Naive thymus-derived CD4-positive, alpha-beta T cell (primary cell): ENCODE data around the gene PRKAG2. TPM values are rescaled to one million over a fixed set of nuclear protein-coding genes. Genes with fewer than 3 reads are reported as not detected.

ENCODE experiments used
- ATAC-seq: fragments of 150-1000 bp; cut with Tn5 transposase; 2 replicates; pipeline ENCODE4 v1.10.0; 2021; ENCODE audit warnings: mild to moderate bottlenecking, moderate library complexity
- CTCF ChIA-PET: fragments of 350-600 bp; sonication (Branson Sonifier 250); formaldehyde crosslinking; loops from one replicate; lab custom pipeline; 2021; ENCODE audit warnings: antibody characterized with exemption; lab: Charles Lee
- POLR2A ChIA-PET: fragments of 350-600 bp; sonication (Branson Sonifier 250); formaldehyde crosslinking; loops from one replicate; lab custom pipeline; 2021; ENCODE audit warnings: antibody characterized with exemption, inconsistent platforms; lab: Charles Lee
- DNase-seq, 9 donors: peaks; one replicate each; pipeline versions ENCODE4 v3.0.0 to v3.0.0-alpha.2; 2020 to 2022; ENCODE audit warnings: mixed read lengths in 1 of 9
- H3K27ac ChIP-seq: one replicate; pipeline ENCODE4 v1.7.0; 2013; ENCODE audit warnings: mild to moderate bottlenecking, low read depth, low read length, moderate library complexity
- H3K27me3 ChIP-seq, 2 donors: one replicate each; pipeline ENCODE4 v1.7.0; 2013; ENCODE audit warnings: low read length in 2 of 2, mild to moderate bottlenecking in 2 of 2, moderate library complexity in 2 of 2; ENCODE audit not compliant: control insufficient read depth in 2 of 2, insufficient read depth in 2 of 2
- H3K36me3 ChIP-seq, 3 experiments: 1 replicate in 2 of 3; 2 replicates in 1 of 3; pipeline ENCODE4 v1.7.0; 2013; ENCODE audit warnings: low read length in 3 of 3, mild to moderate bottlenecking in 3 of 3, moderate library complexity in 1 of 3; ENCODE audit not compliant: insufficient read depth in 3 of 3, control insufficient read depth in 2 of 3
- H3K4me1 ChIP-seq, 2 donors: one replicate each; pipeline ENCODE4 v1.7.0; 2013; ENCODE audit warnings: low read length in 2 of 2, mild to moderate bottlenecking in 2 of 2, moderate library complexity in 1 of 2; ENCODE audit not compliant: control insufficient read depth in 2 of 2, insufficient read depth in 2 of 2
- H3K4me3 ChIP-seq: 2 replicates; pipeline ENCODE4 v1.7.0; 2013; ENCODE audit warnings: mild to moderate bottlenecking, low read length
- H3K9me3 ChIP-seq, 3 experiments: 1 replicate in 2 of 3; 2 replicates in 1 of 3; pipeline ENCODE4 v1.7.0; 2013; ENCODE audit warnings: low read length in 3 of 3; ENCODE audit not compliant: control insufficient read depth in 2 of 3
- H3K27ac Mint-ChIP-seq, 9 donors: one replicate each; pipeline ENCODE4 v1.8.0; 2020 to 2022; ENCODE audit warnings: mixed read lengths in 9 of 9, mild to moderate bottlenecking in 8 of 9, moderate library complexity in 5 of 9, inconsistent platforms in 2 of 9
- H3K27me3 Mint-ChIP-seq, 5 donors: one replicate each; pipeline ENCODE4 v1.8.0; 2021 to 2022; ENCODE audit warnings: mixed read lengths in 5 of 5, mild to moderate bottlenecking in 1 of 5
- H3K36me3 Mint-ChIP-seq, 5 donors: one replicate each; pipeline ENCODE4 v1.8.0; 2020 to 2022; ENCODE audit warnings: mixed read lengths in 5 of 5, mild to moderate bottlenecking in 3 of 5, inconsistent platforms in 1 of 5
- H3K4me1 Mint-ChIP-seq, 7 donors: one replicate each; pipeline ENCODE4 v1.8.0; 2020 to 2022; ENCODE audit warnings: mixed read lengths in 7 of 7, mild to moderate bottlenecking in 3 of 7, inconsistent platforms in 1 of 7
- H3K4me3 Mint-ChIP-seq, 10 donors: one replicate each; pipeline ENCODE4 v1.8.0; 2020 to 2022; ENCODE audit warnings: mild to moderate bottlenecking in 10 of 10, mixed read lengths in 10 of 10, moderate library complexity in 6 of 10, inconsistent platforms in 2 of 10
- H3K9me3 Mint-ChIP-seq, 11 donors: one replicate each; pipeline ENCODE4 v1.8.0; 2020 to 2022; ENCODE audit warnings: mixed read lengths in 11 of 11, mild to moderate bottlenecking in 4 of 11, inconsistent platforms in 1 of 11, moderate library complexity in 1 of 11
- intact Hi-C, 2 donors: fragments of 100-400 bp; cut with micrococcal nuclease; formaldehyde crosslinking; loops; one replicate each; pipeline ENCODE4 v1.15.1; 2023
- polyA plus RNA-seq, 2 donors: library from polyadenylated mRNA; unstranded; fragments of 300-500 nt; fragmentation: Illumina TruSeq; gene quantifications; one replicate each; pipeline ENCODE4 v1.2.3, GENCODE V29; 2021
- total RNA-seq, 6 experiments: library from RNA in 5 of 6; stranded (reverse) in 5 of 6; gene quantifications; 1 replicate in 5 of 6; 2 replicates in 1 of 6; pipeline ENCODE4 v1.2.3 and lab custom pipeline; 2021 to 2026

Gene PRKAG2
- total and polyA plus RNA-seq, 7 experiments from 2014 or later = 15.0 to 74.4 (median 55.7) TPM

- DNase-seq (no peak), ATAC-seq (no peak)
- Mint-ChIP-seq H3K4me1 (peaks cover 0 to 3% (median 0%) of the 10 kb centered on the region in 7 donors), H3K27ac (no peak overlapping the region), H3K4me3 (no peak overlapping the region), H3K27me3 (no peaks in the 10 kb centered on the region), H3K9me3 (no peaks in the 10 kb centered on the region), H3K36me3 (peaks cover 0 to 35% (median 0%) of the 10 kb centered on the region in 5 donors)
- Histone ChIP-seq H3K27me3 (no peaks in the 10 kb centered on the region), H3K4me3 (no peak overlapping the region), H3K36me3 (peaks cover 0 to 3% (median 0%) of the 10 kb centered on the region in 3 experiments), H3K27ac (no peak overlapping the region), H3K9me3 (no peaks in the 10 kb centered on the region), H3K4me1 (no peaks in the 10 kb centered on the region)
- POLR2A ChIA-PET = no interaction called here
- CTCF ChIA-PET = no interaction called here
- intact Hi-C loops = no loop called here
Measured at GRCh38 chr7:151660141-151660540, 216.8 kb downstream of the PRKAG2 start.

- Histone ChIP-seq H3K27me3 (no peaks in the 10 kb centered on the region), H3K9me3 (no peaks in the 10 kb centered on the region), H3K36me3 (no peaks in the 10 kb centered on the region), H3K4me1 (no peaks in the 10 kb centered on the region), H3K27ac (no peak overlapping the region), H3K4me3 (no peak overlapping the region)
- Mint-ChIP-seq H3K4me3 (no peak overlapping the region), H3K9me3 (no peaks in the 10 kb centered on the region), H3K4me1 (no peaks in the 10 kb centered on the region), H3K27me3 (no peaks in the 10 kb centered on the region), H3K36me3 (peaks cover 0 to 32% (median 3%) of the 10 kb centered on the region in 5 donors), H3K27ac (peak overlapping the region in 1 of 9 donors; percentile 23)
- POLR2A ChIA-PET = no interaction called here
- intact Hi-C loops = no loop called here
- ATAC-seq (no peak), DNase-seq (no peak)
- CTCF ChIA-PET = no interaction called here
Measured at GRCh38 chr7:151659219-151659618, 217.7 kb downstream of the PRKAG2 start.

DNA sequence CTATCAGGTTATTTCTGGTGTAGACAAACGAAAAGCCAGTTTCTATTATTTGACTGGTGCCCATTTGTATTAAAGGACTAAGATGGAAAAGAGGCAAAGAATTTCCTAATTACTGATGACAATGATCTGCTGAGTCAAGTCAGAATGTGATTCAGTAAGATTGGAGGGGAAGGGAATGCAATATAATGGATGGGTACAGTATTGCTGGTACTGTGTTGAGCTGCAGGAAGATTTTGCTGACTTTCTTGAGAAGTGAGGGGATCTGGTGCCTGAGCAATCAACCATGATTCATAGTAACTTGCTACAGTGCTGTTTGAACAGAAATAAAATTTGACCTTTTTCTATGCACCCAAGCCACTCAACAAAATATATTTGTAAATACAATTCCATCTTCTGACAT lies 218.1 kb downstream of the PRKAG2 start:
- Mint-ChIP-seq H3K27me3 (no peaks in the 10 kb centered on the region), H3K27ac (no peak overlapping the region), H3K4me3 (no peak overlapping the region), H3K9me3 (no peaks in the 10 kb centered on the region), H3K36me3 (peaks cover 0 to 35% (median 4%) of the 10 kb centered on the region in 5 donors), H3K4me1 (no peaks in the 10 kb centered on the region)
- ATAC-seq = no peak
- ChIA-PET CTCF (no interaction called here), POLR2A (no interaction called here)
- H3K27ac ChIP-seq = no peak overlapping the region
- H3K4me3 ChIP-seq = no peak overlapping the region
- no peak for DNase-seq
- intact Hi-C loops = no loop called here
- no peaks in the 10 kb centered on the region for H3K27me3 ChIP-seq
- H3K36me3 ChIP-seq = no peaks in the 10 kb centered on the region
- no peaks in the 10 kb centered on the region for H3K4me1 ChIP-seq
- no peaks in the 10 kb centered on the region for H3K9me3 ChIP-seq

GRCh38 chr7:151657173-151657572 lies 219.7 kb downstream of the PRKAG2 start:
- H3K27ac Mint-ChIP-seq = no peak overlapping the region
- DNase-seq = no peak
- Histone ChIP-seq H3K9me3 (no peaks in the 10 kb centered on the region), H3K27me3 (no peaks in the 10 kb centered on the region), H3K36me3 (no peaks in the 10 kb centered on the region), H3K4me1 (no peaks in the 10 kb centered on the region), H3K27ac (no peak overlapping the region), H3K4me3 (no peak overlapping the region)
- POLR2A ChIA-PET = interaction anchor here (1.2 kb wide), 1 partner anchor 25 kb away, joined by 3 read pairs; no protein-coding TSS in a partner anchor
- peaks cover 0 to 25% (median 4%) of the 10 kb centered on the region in 5 donors for H3K36me3 Mint-ChIP-seq
- no peak for ATAC-seq
- H3K4me3 Mint-ChIP-seq = no peak overlapping the region
- intact Hi-C loops = no loop called here
- no peaks in the 10 kb centered on the region for H3K4me1 Mint-ChIP-seq
- CTCF ChIA-PET = no interaction called here
- no peaks in the 10 kb centered on the region for H3K27me3 Mint-ChIP-seq
- no peaks in the 10 kb centered on the region for H3K9me3 Mint-ChIP-seq

DNA sequence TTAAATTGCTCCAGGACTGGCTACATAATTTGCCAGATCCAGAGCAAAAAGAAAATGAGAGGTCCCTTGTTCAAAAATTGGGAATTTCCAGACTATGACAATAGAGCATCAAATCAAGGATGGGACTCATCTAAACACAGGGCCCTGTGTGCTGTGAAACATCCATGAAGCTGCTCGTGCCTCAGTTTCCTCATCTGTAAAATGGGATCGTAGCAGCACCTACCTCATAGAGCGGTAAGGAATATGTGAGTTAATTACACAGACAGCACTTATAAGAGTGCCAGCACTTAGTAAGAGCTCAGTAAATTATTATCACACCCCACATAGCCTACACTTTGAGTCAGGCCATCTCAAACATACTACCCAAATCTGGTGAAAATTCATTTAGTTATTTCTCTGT lies 221.4 kb downstream of the PRKAG2 start:
- intact Hi-C loops = no loop called here
- Histone ChIP-seq H3K4me3 (no peak overlapping the region), H3K9me3 (no peaks in the 10 kb centered on the region), H3K4me1 (no peaks in the 10 kb centered on the region), H3K27me3 (no peaks in the 10 kb centered on the region), H3K36me3 (no peaks in the 10 kb centered on the region), H3K27ac (no peak overlapping the region)
- CTCF ChIA-PET = no interaction called here
- peaks cover 0 to 27% (median 4%) of the 10 kb centered on the region in 5 donors for H3K36me3 Mint-ChIP-seq
- POLR2A ChIA-PET = no interaction called here
- no peak overlapping the region for H3K4me3 Mint-ChIP-seq
- no peaks in the 10 kb centered on the region for H3K9me3 Mint-ChIP-seq
- H3K4me1 Mint-ChIP-seq = no peaks in the 10 kb centered on the region
- DNase-seq (no peak), ATAC-seq (no peak)
- no peak overlapping the region for H3K27ac Mint-ChIP-seq
- H3K27me3 Mint-ChIP-seq = no peaks in the 10 kb centered on the region

- no peaks in the 10 kb centered on the region for H3K36me3 ChIP-seq
- H3K27ac Mint-ChIP-seq = no peak overlapping the region
Measured at GRCh38 chr7:151652111-151652510, 224.8 kb downstream of the PRKAG2 start.

DNA sequence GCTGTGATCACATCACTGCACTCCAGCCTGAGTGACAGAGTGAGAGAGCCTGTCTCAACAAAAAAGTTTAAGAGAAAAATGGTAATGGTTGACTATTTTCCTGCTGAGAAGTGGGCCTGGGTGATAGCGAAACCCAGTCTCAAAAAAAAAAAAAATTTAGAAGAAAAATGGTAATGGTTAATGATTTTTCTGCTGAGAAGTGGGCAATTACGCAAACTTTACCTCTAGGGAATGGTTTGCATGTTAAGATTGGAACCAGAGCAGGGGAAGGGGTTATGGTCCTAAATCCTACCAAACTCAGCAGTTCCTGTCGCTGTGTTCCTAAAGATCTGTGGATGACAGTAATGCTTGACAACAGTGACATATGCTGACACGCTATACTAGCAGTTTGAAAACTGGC lies 226.8 kb downstream of the PRKAG2 start:
- intact Hi-C loops = no loop called here
- Mint-ChIP-seq H3K4me1 (peaks cover 0 to 6% (median 0%) of the 10 kb centered on the region in 7 donors), H3K4me3 (no peak overlapping the region), H3K9me3 (peaks cover 0 to 2% (median 0%) of the 10 kb centered on the region in 11 donors), H3K27me3 (no peaks in the 10 kb centered on the region), H3K27ac (no peak overlapping the region), H3K36me3 (peaks cover 0 to 38% (median 26%) of the 10 kb centered on the region in 5 donors)
- POLR2A ChIA-PET = no interaction called here
- no peak overlapping the region for H3K4me3 ChIP-seq
- H3K36me3 ChIP-seq = no peaks in the 10 kb centered on the region
- CTCF ChIA-PET = no interaction called here
- H3K27me3 ChIP-seq = no peaks in the 10 kb centered on the region
- ATAC-seq (no peak), DNase-seq (no peak)
- H3K27ac ChIP-seq = no peak overlapping the region
- H3K4me1 ChIP-seq = no peaks in the 10 kb centered on the region
- H3K9me3 ChIP-seq = no peaks in the 10 kb centered on the region

More at GRCh38 chr7:151652111-151652510, 224.8 kb downstream of the PRKAG2 start:
- Histone ChIP-seq H3K4me1 (no peaks in the 10 kb centered on the region), H3K27me3 (no peaks in the 10 kb centered on the region), H3K9me3 (no peaks in the 10 kb centered on the region), H3K27ac (no peak overlapping the region), H3K4me3 (no peak overlapping the region)
- Mint-ChIP-seq H3K36me3 (peaks cover 0 to 32% (median 10%) of the 10 kb centered on the region in 5 donors), H3K27me3 (no peaks in the 10 kb centered on the region), H3K4me1 (peaks cover 0 to 6% (median 0%) of the 10 kb centered on the region in 7 donors), H3K4me3 (no peak overlapping the region), H3K9me3 (peaks cover 0 to 1% (median 0%) of the 10 kb centered on the region in 11 donors)
- CTCF ChIA-PET = interaction anchor here (0.5 kb wide), 1 partner anchor 20 kb away, joined by 3 read pairs; no protein-coding TSS in a partner anchor
- intact Hi-C loops = no loop called here
- ATAC-seq (no peak), DNase-seq (no peak)
- POLR2A ChIA-PET = no interaction called here
